Stimulated activated effector memory CD8-positive, alpha-beta T cell treated with anti-CD3 and anti-CD28 coated beads, Interleukin-12 subunit alpha, Interleukin-12 subunit beta, amount 100 ng/mL, for 72 hours (primary cell): Measurements from ENCODE around the gene PPP1R15B.
A peak's percentile ranks its signal among the peaks of the same experiment; 100 is the strongest.

ENCODE experiments used
- ATAC-seq: fragments of 150-1000 bp; cut with Tn5 transposase; 2 replicates; pipeline ENCODE4 v1.10.0; 2021
- DNase-seq, 2 donors: peaks; one replicate each; pipeline ENCODE4 v3.0.0; 2021 to 2022; ENCODE audit warnings: low spot score in 2 of 2
- H3K27ac Mint-ChIP-seq: one replicate; pipeline ENCODE4 v1.8.0; 2022; ENCODE audit warnings: mild to moderate bottlenecking, mixed read lengths
- H3K36me3 Mint-ChIP-seq: one replicate; pipeline ENCODE4 v1.8.0; 2022; ENCODE audit warnings: mild to moderate bottlenecking, mixed read lengths
- H3K4me1 Mint-ChIP-seq: one replicate; pipeline ENCODE4 v1.8.0; 2022; ENCODE audit warnings: mixed read lengths
- H3K4me3 Mint-ChIP-seq: one replicate; pipeline ENCODE4 v1.8.0; 2022; ENCODE audit warnings: mild to moderate bottlenecking, mixed read lengths
- H3K9me3 Mint-ChIP-seq: one replicate; pipeline ENCODE4 v1.8.0; 2022; ENCODE audit warnings: mixed read lengths

The PPP1R15B gene

GRCh38 chr1:204418174-204419063 is 6.8 kb upstream of the PPP1R15B start:
- Mint-ChIP-seq H3K36me3 (peaks cover 35% of the 10 kb centered on the region), H3K27ac (peak overlapping the region; percentile 80), H3K4me1 (peaks cover 40% of the 10 kb centered on the region), H3K9me3 (no peaks in the 10 kb centered on the region), H3K4me3 (peak overlapping the region; percentile 43)
- ATAC-seq = peak; percentile 56
- no peak for DNase-seq

- ATAC-seq = peak; percentile 91
- Mint-ChIP-seq H3K4me1 (peaks cover 40% of the 10 kb centered on the region), H3K4me3 (peak overlapping the region; percentile 43), H3K36me3 (peaks cover 31% of the 10 kb centered on the region), H3K27ac (peak overlapping the region; percentile 80), H3K9me3 (no peaks in the 10 kb centered on the region)
- no peak for DNase-seq
Measured at GRCh38 chr1:204417074-204417997, 5.7 kb upstream of the PPP1R15B start.

- Mint-ChIP-seq H3K36me3 (peaks cover 31% of the 10 kb centered on the region), H3K9me3 (no peaks in the 10 kb centered on the region), H3K4me1 (peaks cover 40% of the 10 kb centered on the region), H3K27ac (peak overlapping the region; percentile 46), H3K4me3 (no peak overlapping the region)
- DNase-seq (no peak), ATAC-seq (no peak)
Measured at GRCh38 chr1:204416589-204417073, 5.0 kb upstream of the PPP1R15B start.

GRCh38 chr1:204415351-204415750 is 3.7 kb upstream of the PPP1R15B start:
- Mint-ChIP-seq H3K9me3 (no peaks in the 10 kb centered on the region), H3K4me1 (peaks cover 36% of the 10 kb centered on the region), H3K36me3 (peaks cover 34% of the 10 kb centered on the region), H3K27ac (no peak overlapping the region), H3K4me3 (no peak overlapping the region)
- ATAC-seq = no peak
- DNase-seq = no peak

GRCh38 chr1:204414016-204414415 is 2.4 kb upstream of the PPP1R15B start:
- Mint-ChIP-seq H3K4me1 (peaks cover 26% of the 10 kb centered on the region), H3K9me3 (no peaks in the 10 kb centered on the region), H3K36me3 (peaks cover 40% of the 10 kb centered on the region), H3K4me3 (no peak overlapping the region), H3K27ac (no peak overlapping the region)
- DNase-seq (no peak), ATAC-seq (no peak)

- Mint-ChIP-seq H3K4me1 (peaks cover 17% of the 10 kb centered on the region), H3K4me3 (peak overlapping the region; percentile 95), H3K9me3 (no peaks in the 10 kb centered on the region), H3K27ac (peak overlapping the region; percentile 98), H3K36me3 (peaks cover 48% of the 10 kb centered on the region)
- DNase-seq (no peak), ATAC-seq (no peak)
Measured at GRCh38 chr1:204413170-204413535, 1.5 kb upstream of the PPP1R15B start.

GRCh38 chr1:204410688-204411450 is 748 bp downstream of the PPP1R15B start:
- Mint-ChIP-seq H3K4me1 (peaks cover 5% of the 10 kb centered on the region), H3K27ac (peak overlapping the region; percentile 98), H3K4me3 (peak overlapping the region; percentile 95), H3K36me3 (peaks cover 71% of the 10 kb centered on the region), H3K9me3 (no peaks in the 10 kb centered on the region)
- peak in 1 of 2 donors; percentile 68 for DNase-seq
- peak; percentile 52 for ATAC-seq

- peak overlapping the region; percentile 95 for H3K4me3 Mint-ChIP-seq
- no peaks in the 10 kb centered on the region for H3K9me3 Mint-ChIP-seq
- H3K36me3 Mint-ChIP-seq = peaks cover 79% of the 10 kb centered on the region
- no peak for ATAC-seq
- DNase-seq = peak in 1 of 2 donors; percentile 67
- peak overlapping the region; percentile 98 for H3K27ac Mint-ChIP-seq
- peaks cover 7% of the 10 kb centered on the region for H3K4me1 Mint-ChIP-seq
Measured at GRCh38 chr1:204409836-204410687, 1.6 kb downstream of the PPP1R15B start.

- peak overlapping the region; percentile 98 for H3K27ac Mint-ChIP-seq
- DNase-seq (no peak), ATAC-seq (no peak)
- H3K9me3 Mint-ChIP-seq = no peaks in the 10 kb centered on the region
- peaks cover 9% of the 10 kb centered on the region for H3K4me1 Mint-ChIP-seq
- H3K36me3 Mint-ChIP-seq = peaks cover 89% of the 10 kb centered on the region
- H3K4me3 Mint-ChIP-seq = peak overlapping the region; percentile 95
Measured at GRCh38 chr1:204409123-204409522, 2.5 kb downstream of the PPP1R15B start.

GRCh38 chr1:204408602-204409001 is 3.0 kb downstream of the PPP1R15B start:
- Mint-ChIP-seq H3K9me3 (no peaks in the 10 kb centered on the region), H3K4me3 (peak overlapping the region; percentile 95), H3K36me3 (peaks cover 94% of the 10 kb centered on the region), H3K27ac (peak overlapping the region; percentile 98), H3K4me1 (peaks cover 14% of the 10 kb centered on the region)
- DNase-seq (no peak), ATAC-seq (no peak)

GRCh38 chr1:204408074-204408507 is 3.5 kb downstream of the PPP1R15B start:
- ATAC-seq (no peak), DNase-seq (no peak)
- H3K4me3 Mint-ChIP-seq = peak overlapping the region; percentile 95
- peak overlapping the region; percentile 98 for H3K27ac Mint-ChIP-seq
- H3K36me3 Mint-ChIP-seq = peaks cover 99% of the 10 kb centered on the region
- peaks cover 15% of the 10 kb centered on the region for H3K4me1 Mint-ChIP-seq
- no peaks in the 10 kb centered on the region for H3K9me3 Mint-ChIP-seq

- Mint-ChIP-seq H3K4me1 (peaks cover 15% of the 10 kb centered on the region), H3K4me3 (peak overlapping the region; percentile 95), H3K36me3 (peaks cover 100% of the 10 kb centered on the region), H3K27ac (peak overlapping the region; percentile 98), H3K9me3 (no peaks in the 10 kb centered on the region)
- DNase-seq (no peak), ATAC-seq (no peak)
Measured at GRCh38 chr1:204407295-204407971, 4.2 kb downstream of the PPP1R15B start.

- H3K4me3 Mint-ChIP-seq = peak overlapping the region; percentile 95
- peak overlapping the region; percentile 98 for H3K27ac Mint-ChIP-seq
- H3K4me1 Mint-ChIP-seq = peaks cover 15% of the 10 kb centered on the region
- peaks cover 100% of the 10 kb centered on the region for H3K36me3 Mint-ChIP-seq
- DNase-seq = no peak
- no peaks in the 10 kb centered on the region for H3K9me3 Mint-ChIP-seq
- ATAC-seq = no peak
Measured at GRCh38 chr1:204406621-204407020, 5.0 kb downstream of the PPP1R15B start.
